ENCODE measurements around the gene ALPK3.

The ALPK3 gene

GRCh38 chr15:84878504-84878903 lies 61.3 kb downstream of the ALPK3 start:
- DNase-seq: peak; percentile 61 to 63

- no peak for DNase-seq
These were observed 62.1 kb downstream of the ALPK3 start for GRCh38 chr15:84879088-84879780.

- no peak for DNase-seq
These were observed 62.9 kb downstream of the ALPK3 start for GRCh38 chr15:84880007-84880406.

- no peak for DNase-seq
These were observed 63.8 kb downstream of the ALPK3 start for GRCh38 chr15:84880822-84881519.

- no peak for DNase-seq
These were observed 64.3 kb downstream of the ALPK3 start for GRCh38 chr15:84881520-84881830.

GRCh38 chr15:84883466-84883865 lies 66.3 kb downstream of the ALPK3 start:
- no peak for DNase-seq

- no peak for DNase-seq
These were observed 67.0 kb downstream of the ALPK3 start, which contains the start of gene SLC28A1 for GRCh38 chr15:84883916-84884781. Gene SLC28A1 (plus strand): TSS chr15:84884662. CDS start chr15:84887761, 3,099 bp downstream.

- no peak for DNase-seq
These were observed 68.6 kb downstream of the ALPK3 start for GRCh38 chr15:84885801-84886200.

GRCh38 chr15:84886211-84886983 lies 69.2 kb downstream of the ALPK3 start:
- DNase-seq: no peak

- DNase-seq: no peak
These were observed 69.8 kb downstream of the ALPK3 start for GRCh38 chr15:84886984-84887299.

GRCh38 chr15:84887938-84888337 lies 70.8 kb downstream of the ALPK3 start:
- DNase-seq: no peak

GRCh38 chr15:84888639-84889038 lies 71.5 kb downstream of the ALPK3 start:
- no peak for DNase-seq

GRCh38 chr15:84889313-84889990 lies 72.3 kb downstream of the ALPK3 start:
- no peak for DNase-seq

- DNase-seq: no peak
These were observed 73.0 kb downstream of the ALPK3 start for GRCh38 chr15:84889991-84890669.

GRCh38 chr15:84890670-84891162 lies 73.6 kb downstream of the ALPK3 start:
- DNase-seq: no peak

GRCh38 chr15:84891339-84891738 lies 74.2 kb downstream of the ALPK3 start:
- DNase-seq: no peak

GRCh38 chr15:84892786-84893307 lies 75.7 kb downstream of the ALPK3 start:
- DNase-seq: no peak

- DNase-seq: no peak
These were observed 76.5 kb downstream of the ALPK3 start for GRCh38 chr15:84893607-84894006.

GRCh38 chr15:84894736-84895425 lies 77.7 kb downstream of the ALPK3 start:
- no peak for DNase-seq

- DNase-seq: no peak
These were observed 81.6 kb downstream of the ALPK3 start for GRCh38 chr15:84898761-84899160.

GRCh38 chr15:84899750-84900149 lies 82.6 kb downstream of the ALPK3 start:
- no peak for DNase-seq

Data from AML-193 (cell line).